Kidney epithelial cell (primary cell): ENCODE measurements around the gene IL22RA2. TPM values are rescaled to one million over a fixed set of nuclear protein-coding genes. Genes with fewer than 3 reads are reported as not detected.

Source experiments
- DNase-seq: peaks from one replicate; pipeline ENCODE4 v3.0.0-alpha.2; 2010; ENCODE audit warnings: low read depth
- H3K27me3 ChIP-seq: 2 replicates; pipeline ENCODE4 v1.6.0; 2011; ENCODE audit warnings: low read length; ENCODE audit not compliant: control insufficient read depth, insufficient read depth
- H3K36me3 ChIP-seq: 2 replicates; pipeline ENCODE4 v1.5.1; 2011; ENCODE audit warnings: low read length; ENCODE audit not compliant: control insufficient read depth, insufficient read depth
- H3K4me3 ChIP-seq: 2 replicates; pipeline ENCODE4 v1.5.1; 2011; ENCODE audit warnings: low read depth, mild to moderate bottlenecking, control low read depth, low read length
- total RNA-seq: library from RNA; depleted of rRNA; stranded (reverse); fragments of >200 nt; gene quantifications from 2 replicates; pipeline ENCODE4 v1.2.3, GENCODE V29; 2015
- TF ChIP-seq, protein P1 (sequence below): IDR thresholded peaks from 2 replicates; pipeline ENCODE4 v1.5.1; 2011; ENCODE audit warnings: mild to moderate bottlenecking, moderate library complexity, low read length, control low read depth, inconsistent platforms; ENCODE audit not compliant: insufficient read depth, poor library complexity, severe bottlenecking

The IL22RA2 gene
- total RNA-seq, 1 donor from 2014 or later, result not detected

DNA sequence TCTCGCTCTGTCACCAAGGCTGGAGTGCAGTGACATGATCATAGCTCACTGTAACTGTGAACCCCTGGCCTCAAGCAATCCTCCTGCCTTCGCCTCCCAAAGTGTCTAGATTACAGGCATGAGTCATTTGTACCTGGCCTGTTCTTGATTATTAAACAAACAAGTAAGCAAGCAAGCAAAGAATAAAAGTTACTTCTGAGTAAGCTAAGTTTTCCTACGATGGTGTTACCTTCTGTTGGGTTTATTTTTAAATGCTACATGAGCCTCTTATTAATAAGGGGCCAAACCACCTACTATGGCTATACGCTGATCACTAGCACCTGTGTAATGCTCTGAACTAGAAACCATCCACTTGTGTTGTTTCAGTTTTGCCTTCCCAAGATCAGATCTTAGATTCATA lies 50.8 kb downstream of the IL22RA2 start:
- Histone ChIP-seq H3K36me3 (no peaks in the 10 kb centered on the region), H3K27me3 (no peaks in the 10 kb centered on the region), H3K4me3 (no peak overlapping the region)
- no peak for DNase-seq
- TF ChIP-seq, protein P1, sequence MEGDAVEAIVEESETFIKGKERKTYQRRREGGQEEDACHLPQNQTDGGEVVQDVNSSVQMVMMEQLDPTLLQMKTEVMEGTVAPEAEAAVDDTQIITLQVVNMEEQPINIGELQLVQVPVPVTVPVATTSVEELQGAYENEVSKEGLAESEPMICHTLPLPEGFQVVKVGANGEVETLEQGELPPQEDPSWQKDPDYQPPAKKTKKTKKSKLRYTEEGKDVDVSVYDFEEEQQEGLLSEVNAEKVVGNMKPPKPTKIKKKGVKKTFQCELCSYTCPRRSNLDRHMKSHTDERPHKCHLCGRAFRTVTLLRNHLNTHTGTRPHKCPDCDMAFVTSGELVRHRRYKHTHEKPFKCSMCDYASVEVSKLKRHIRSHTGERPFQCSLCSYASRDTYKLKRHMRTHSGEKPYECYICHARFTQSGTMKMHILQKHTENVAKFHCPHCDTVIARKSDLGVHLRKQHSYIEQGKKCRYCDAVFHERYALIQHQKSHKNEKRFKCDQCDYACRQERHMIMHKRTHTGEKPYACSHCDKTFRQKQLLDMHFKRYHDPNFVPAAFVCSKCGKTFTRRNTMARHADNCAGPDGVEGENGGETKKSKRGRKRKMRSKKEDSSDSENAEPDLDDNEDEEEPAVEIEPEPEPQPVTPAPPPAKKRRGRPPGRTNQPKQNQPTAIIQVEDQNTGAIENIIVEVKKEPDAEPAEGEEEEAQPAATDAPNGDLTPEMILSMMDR, result no peak

DNA sequence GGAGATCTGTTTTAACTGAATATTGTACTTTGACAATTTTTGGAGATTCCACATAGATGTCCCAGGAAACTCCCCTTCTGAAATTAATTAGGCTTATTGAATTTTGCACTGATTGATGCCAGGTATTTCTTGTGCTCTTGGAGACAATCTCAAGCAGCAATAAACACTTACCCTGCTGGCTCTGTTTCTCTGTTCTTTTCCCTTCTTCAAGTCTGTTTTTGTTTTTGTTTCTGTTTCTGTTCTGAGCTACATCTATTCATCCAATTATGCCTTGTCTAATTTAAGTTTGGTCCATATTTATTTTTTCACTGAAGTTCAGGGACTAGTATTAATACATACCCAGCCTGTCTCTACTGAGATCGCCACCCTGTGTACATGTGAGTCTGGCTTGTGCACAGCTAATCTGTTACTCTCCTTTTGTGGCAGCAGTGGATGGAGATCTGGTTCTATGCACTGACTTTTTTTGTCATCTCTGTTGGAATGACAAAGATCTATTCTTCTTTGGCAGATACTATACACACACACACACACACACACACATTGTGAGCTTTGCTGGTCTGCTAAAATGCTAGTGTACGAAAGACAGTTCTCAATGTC lies 51.9 kb downstream of the IL22RA2 start:
- Histone ChIP-seq H3K4me3 (no peak overlapping the region), H3K27me3 (no peaks in the 10 kb centered on the region), H3K36me3 (no peaks in the 10 kb centered on the region)
- TF ChIP-seq, protein P1, result no peak
- DNase-seq, result no peak

DNA sequence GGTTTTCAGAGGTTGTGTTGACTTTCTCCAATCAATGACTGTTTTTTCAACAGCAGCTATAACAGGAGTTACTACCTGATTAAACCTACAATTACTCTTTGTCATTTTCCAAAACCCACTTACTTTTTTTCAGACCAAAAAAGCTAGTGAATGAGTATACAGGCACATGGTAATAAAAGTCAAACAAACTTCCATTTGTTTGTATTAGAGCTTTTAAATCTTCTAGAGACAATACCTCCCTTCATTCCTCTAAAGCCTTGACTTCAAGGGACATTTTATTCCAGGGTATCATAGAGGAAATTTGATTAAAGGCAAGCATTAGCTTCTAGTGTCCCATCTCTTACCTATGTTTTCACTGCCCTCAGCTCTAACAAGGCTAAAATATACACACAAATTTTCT lies 52.7 kb downstream of the IL22RA2 start:
- Histone ChIP-seq H3K4me3 (no peak overlapping the region), H3K27me3 (no peaks in the 10 kb centered on the region), H3K36me3 (no peaks in the 10 kb centered on the region)
- no peak for DNase-seq
- TF ChIP-seq, protein P1, result no peak

DNA sequence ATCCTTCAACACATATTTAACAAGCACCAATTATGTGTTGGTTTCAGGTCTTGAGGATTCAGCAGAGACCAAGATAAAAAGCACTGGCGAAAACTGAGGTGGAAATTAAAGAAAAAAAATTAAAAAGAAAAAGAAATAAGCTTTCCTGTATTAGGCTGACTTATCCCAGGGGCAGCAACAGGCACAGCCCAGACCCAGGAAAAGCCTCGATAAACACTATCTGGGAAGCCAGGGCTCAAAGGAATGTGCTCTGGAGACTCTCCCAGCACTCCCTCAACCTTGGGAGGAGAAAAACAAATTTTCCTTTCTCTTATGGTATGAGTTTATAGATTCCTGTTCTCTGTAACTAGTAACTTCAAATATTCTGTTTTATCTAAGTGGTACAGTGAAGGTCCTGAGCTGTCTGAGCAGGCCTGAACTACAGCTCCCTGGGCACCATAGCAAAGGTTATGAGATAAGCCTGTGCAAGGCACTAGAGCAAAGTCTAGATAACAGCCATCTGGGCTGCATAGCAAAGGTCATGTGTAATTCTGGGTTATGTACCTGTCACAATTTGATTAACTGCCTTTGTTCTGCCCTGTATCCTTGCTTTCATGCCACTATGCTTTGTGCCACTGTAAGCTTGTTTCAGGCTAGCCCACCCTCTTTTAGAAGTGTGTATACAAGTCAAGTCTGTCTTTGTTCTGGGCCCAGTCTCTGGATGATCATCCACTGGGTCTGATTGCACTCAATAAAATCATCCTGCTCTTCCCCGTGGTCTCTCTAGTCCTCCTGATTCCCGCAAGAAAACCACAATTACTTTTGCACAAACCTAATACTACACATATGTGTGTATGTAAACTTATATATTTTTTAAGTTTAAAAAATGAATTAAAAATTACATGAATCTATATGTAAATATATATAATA lies 54.0 kb downstream of the IL22RA2 start:
- no peak for DNase-seq
- no peaks in the 10 kb centered on the region for H3K36me3 ChIP-seq
- no peak overlapping the region for H3K4me3 ChIP-seq
- H3K27me3 ChIP-seq, result no peaks in the 10 kb centered on the region
- TF ChIP-seq, protein P1, result no peak

DNA sequence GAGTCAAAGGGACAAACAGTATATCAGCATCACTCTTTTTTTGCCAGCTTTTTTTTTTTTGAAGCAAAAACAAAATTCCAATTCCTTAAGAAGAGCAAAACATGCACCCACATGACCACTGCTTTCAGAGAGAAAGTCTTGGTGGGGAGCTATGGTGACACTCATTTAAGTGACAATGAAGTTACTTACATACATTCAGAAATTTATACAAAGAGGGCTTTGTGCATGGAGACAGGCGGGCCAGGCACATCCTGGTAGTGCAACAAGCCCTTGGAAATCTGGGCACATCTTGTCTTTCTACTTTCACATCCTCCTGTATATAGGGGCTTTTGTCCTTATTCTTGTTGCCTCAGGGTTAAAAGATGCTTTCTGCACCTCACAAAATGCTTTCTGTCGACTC lies 55.9 kb downstream of the IL22RA2 start:
- H3K27me3 ChIP-seq, result no peaks in the 10 kb centered on the region
- no peak for DNase-seq
- no peak overlapping the region for H3K4me3 ChIP-seq
- no peaks in the 10 kb centered on the region for H3K36me3 ChIP-seq
- TF ChIP-seq, protein P1, result no peak
